HepG2 (cell line): ENCODE results near the gene SNED1. TPM values are rescaled to one million over a fixed set of nuclear protein-coding genes. Genes with fewer than 3 reads are reported as not detected.

Experiments
- ARNTL ChIP-seq: sonication (generic); formaldehyde crosslinking; IDR thresholded peaks from 2 replicates; pipeline ENCODE4 v1.4.0; 2020; ENCODE audit warnings: mild to moderate bottlenecking, missing genetic modification reagents
- ATF7-NPFF ChIP-seq: sonication (generic); formaldehyde crosslinking; IDR thresholded peaks from 2 replicates; pipeline ENCODE4 v1.8.1; 2023; ENCODE audit warnings: mild to moderate bottlenecking, low read depth, missing genetic modification reagents, moderate library complexity
- EEA1 ChIP-seq: sonication (generic); formaldehyde crosslinking; IDR thresholded peaks from 2 replicates; pipeline ENCODE4 v1.5.1; 2020; ENCODE audit warnings: mild to moderate bottlenecking, missing genetic modification reagents, borderline replicate concordance
- FOXM1 ChIP-seq: sonication (generic); formaldehyde crosslinking; IDR thresholded peaks from 2 replicates; pipeline ENCODE4 v1.5.0; 2020; ENCODE audit warnings: missing genetic modification reagents
- FOXO1 ChIP-seq: sonication (generic); formaldehyde crosslinking; IDR thresholded peaks from 2 replicates; pipeline ENCODE4 v1.4.0; 2020; ENCODE audit warnings: missing genetic modification reagents
- JUND ChIP-seq: sonication (generic); formaldehyde crosslinking; IDR thresholded peaks from 2 replicates; pipeline ENCODE4 v1.8.0; 2022; ENCODE audit warnings: mild to moderate bottlenecking, missing genetic modification reagents
- KDM3A ChIP-seq: IDR thresholded peaks from 2 replicates; pipeline ENCODE4 v1.6.1; 2018; ENCODE audit warnings: low read depth, missing compliant biosample characterization
- SAP130 ChIP-seq: IDR thresholded peaks from 2 replicates; pipeline ENCODE4 v1.6.1; 2016; ENCODE audit warnings: low read depth
- SMAD1 ChIP-seq: sonication (generic); formaldehyde crosslinking; IDR thresholded peaks from 2 replicates; pipeline ENCODE4 v1.4.0; 2020; ENCODE audit warnings: missing genetic modification reagents, low read depth, mild to moderate bottlenecking, borderline replicate concordance
- SP2 ChIP-seq: sonication (generic); formaldehyde crosslinking; IDR thresholded peaks from 2 replicates; pipeline ENCODE4 v1.5.1; 2020; ENCODE audit warnings: mild to moderate bottlenecking, missing genetic modification reagents
- YEATS2 ChIP-seq: sonication (generic); formaldehyde crosslinking; IDR thresholded peaks from 2 replicates; pipeline ENCODE4 v1.4.0; 2020; ENCODE audit warnings: missing genetic modification reagents, borderline replicate concordance
- ZFP36 ChIP-seq: fragments of 150-350 bp; IDR thresholded peaks from 2 replicates; pipeline ENCODE4 v1.6.1; 2018; ENCODE audit warnings: borderline replicate concordance, low read length, low read depth; ENCODE audit not compliant: partially characterized antibody
- ZNF205 ChIP-seq: IDR thresholded peaks from 2 replicates; pipeline ENCODE4 v1.6.1; 2018; ENCODE audit warnings: missing biosample characterization, missing genetic modification reagents
- ZNF746 ChIP-seq: sonication (generic); formaldehyde crosslinking; IDR thresholded peaks from 2 replicates; pipeline ENCODE4 v1.8.0; 2022; ENCODE audit warnings: mild to moderate bottlenecking, missing genetic modification reagents
- ZNF784 ChIP-seq: sonication (generic); formaldehyde crosslinking; IDR thresholded peaks from 2 replicates; pipeline ENCODE4 v1.5.1; 2020; ENCODE audit warnings: missing genetic modification reagents, mild to moderate bottlenecking, borderline replicate concordance
- ZZZ3 ChIP-seq: sonication (generic); formaldehyde crosslinking; IDR thresholded peaks from 2 replicates; pipeline ENCODE4 v1.4.0; 2020; ENCODE audit warnings: missing genetic modification reagents, mild to moderate bottlenecking, borderline replicate concordance
- polyA plus RNA-seq, 8 experiments: library from polyadenylated mRNA; depleted of rRNA in 3 of 8; stranded (reverse) in 7 of 8; unstranded in 1 of 8; fragments of >200 nt; fragmentation: Illumina TruSeq in 4 of 8; extraction: Trizol in 4 of 8; gene quantifications; 2 replicates each; pipeline versions ENCODE4 v1.2.1 to v1.2.3, GENCODE V29; 2011 to 2016; ENCODE audit warnings: low read depth in 4 of 8, missing spikeins in 1 of 8, mixed read lengths in 1 of 8; ENCODE audit not compliant: insufficient read depth in 1 of 8
- total RNA-seq, 5 experiments: library from RNA; depleted of rRNA; stranded (reverse); fragments of >200 nt; fragmentation: Illumina TruSeq; extraction: Trizol; gene quantifications; 2 replicates each; pipeline ENCODE4 v1.2.3, GENCODE V29; 2016; ENCODE audit warnings: low read depth in 1 of 5
- TF ChIP-seq, protein P1 (sequence below): sonication (generic); formaldehyde crosslinking; IDR thresholded peaks from 2 replicates; pipeline ENCODE4 v1.4.0; 2020; ENCODE audit warnings: missing genetic modification reagents, borderline replicate concordance
- TF ChIP-seq, protein P2 (sequence below): sonication (generic); formaldehyde crosslinking; IDR thresholded peaks from 2 replicates; pipeline ENCODE4 v1.4.0; 2020; ENCODE audit warnings: missing genetic modification reagents
- TF ChIP-seq, protein P3 (sequence below): sonication (generic); formaldehyde crosslinking; IDR thresholded peaks from 2 replicates; pipeline ENCODE4 v1.4.0; 2020; ENCODE audit warnings: low read depth, mild to moderate bottlenecking, missing genetic modification reagents
- TF ChIP-seq, protein P4 (sequence below): sonication (generic); formaldehyde crosslinking; conservative IDR thresholded peaks from 2 replicates; pipeline ENCODE4 v1.8.0; 2022; ENCODE audit warnings: missing genetic modification reagents
- TF ChIP-seq, protein P5 (sequence below): sonication (generic); formaldehyde crosslinking; IDR thresholded peaks from 2 replicates; pipeline ENCODE4 v1.5.1; 2020; ENCODE audit warnings: missing genetic modification reagents, mild to moderate bottlenecking, borderline replicate concordance

The SNED1 gene
- total and polyA plus RNA-seq, 2 of the 13 experiments (the other 11 are each of a cell fraction or from before 2014, with no cell fraction given) = 0.15 to 0.65 TPM

- TF ChIP-seq, protein P1, sequence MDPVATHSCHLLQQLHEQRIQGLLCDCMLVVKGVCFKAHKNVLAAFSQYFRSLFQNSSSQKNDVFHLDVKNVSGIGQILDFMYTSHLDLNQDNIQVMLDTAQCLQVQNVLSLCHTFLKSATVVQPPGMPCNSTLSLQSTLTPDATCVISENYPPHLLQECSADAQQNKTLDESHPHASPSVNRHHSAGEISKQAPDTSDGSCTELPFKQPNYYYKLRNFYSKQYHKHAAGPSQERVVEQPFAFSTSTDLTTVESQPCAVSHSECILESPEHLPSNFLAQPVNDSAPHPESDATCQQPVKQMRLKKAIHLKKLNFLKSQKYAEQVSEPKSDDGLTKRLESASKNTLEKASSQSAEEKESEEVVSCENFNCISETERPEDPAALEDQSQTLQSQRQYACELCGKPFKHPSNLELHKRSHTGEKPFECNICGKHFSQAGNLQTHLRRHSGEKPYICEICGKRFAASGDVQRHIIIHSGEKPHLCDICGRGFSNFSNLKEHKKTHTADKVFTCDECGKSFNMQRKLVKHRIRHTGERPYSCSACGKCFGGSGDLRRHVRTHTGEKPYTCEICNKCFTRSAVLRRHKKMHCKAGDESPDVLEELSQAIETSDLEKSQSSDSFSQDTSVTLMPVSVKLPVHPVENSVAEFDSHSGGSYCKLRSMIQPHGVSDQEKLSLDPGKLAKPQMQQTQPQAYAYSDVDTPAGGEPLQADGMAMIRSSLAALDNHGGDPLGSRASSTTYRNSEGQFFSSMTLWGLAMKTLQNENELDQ (CRISPR knock-in tag) = no peak
- TF ChIP-seq SAP130 (CRISPR knock-in tag) = peak; percentile 38
- TF ChIP-seq KDM3A = no peak
- TF ChIP-seq, protein P2, sequence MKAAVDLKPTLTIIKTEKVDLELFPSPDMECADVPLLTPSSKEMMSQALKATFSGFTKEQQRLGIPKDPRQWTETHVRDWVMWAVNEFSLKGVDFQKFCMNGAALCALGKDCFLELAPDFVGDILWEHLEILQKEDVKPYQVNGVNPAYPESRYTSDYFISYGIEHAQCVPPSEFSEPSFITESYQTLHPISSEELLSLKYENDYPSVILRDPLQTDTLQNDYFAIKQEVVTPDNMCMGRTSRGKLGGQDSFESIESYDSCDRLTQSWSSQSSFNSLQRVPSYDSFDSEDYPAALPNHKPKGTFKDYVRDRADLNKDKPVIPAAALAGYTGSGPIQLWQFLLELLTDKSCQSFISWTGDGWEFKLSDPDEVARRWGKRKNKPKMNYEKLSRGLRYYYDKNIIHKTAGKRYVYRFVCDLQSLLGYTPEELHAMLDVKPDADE (CRISPR knock-in tag) = no peak
- TF ChIP-seq SMAD1 (CRISPR knock-in tag) = no peak; the same call in 1 of the 2 replicates
- TF ChIP-seq YEATS2 (CRISPR knock-in tag) = no peak
- TF ChIP-seq FOXM1 = no peak
- TF ChIP-seq, protein P3, sequence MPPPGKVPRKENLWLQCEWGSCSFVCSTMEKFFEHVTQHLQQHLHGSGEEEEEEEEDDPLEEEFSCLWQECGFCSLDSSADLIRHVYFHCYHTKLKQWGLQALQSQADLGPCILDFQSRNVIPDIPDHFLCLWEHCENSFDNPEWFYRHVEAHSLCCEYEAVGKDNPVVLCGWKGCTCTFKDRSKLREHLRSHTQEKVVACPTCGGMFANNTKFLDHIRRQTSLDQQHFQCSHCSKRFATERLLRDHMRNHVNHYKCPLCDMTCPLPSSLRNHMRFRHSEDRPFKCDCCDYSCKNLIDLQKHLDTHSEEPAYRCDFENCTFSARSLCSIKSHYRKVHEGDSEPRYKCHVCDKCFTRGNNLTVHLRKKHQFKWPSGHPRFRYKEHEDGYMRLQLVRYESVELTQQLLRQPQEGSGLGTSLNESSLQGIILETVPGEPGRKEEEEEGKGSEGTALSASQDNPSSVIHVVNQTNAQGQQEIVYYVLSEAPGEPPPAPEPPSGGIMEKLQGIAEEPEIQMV = no peak
- no peak for TF ChIP-seq ZFP36
- TF ChIP-seq ZNF746 (CRISPR knock-in tag) = no peak
- TF ChIP-seq SP2 (CRISPR knock-in tag) = no peak
- no peak for TF ChIP-seq ARNTL (CRISPR knock-in tag)
- TF ChIP-seq JUND (CRISPR knock-in tag) = peak; percentile 16; the same call in 1 of the 2 replicates
- TF ChIP-seq ATF7-NPFF = no peak
- no peak for TF ChIP-seq EEA1
- TF ChIP-seq, protein P4, sequence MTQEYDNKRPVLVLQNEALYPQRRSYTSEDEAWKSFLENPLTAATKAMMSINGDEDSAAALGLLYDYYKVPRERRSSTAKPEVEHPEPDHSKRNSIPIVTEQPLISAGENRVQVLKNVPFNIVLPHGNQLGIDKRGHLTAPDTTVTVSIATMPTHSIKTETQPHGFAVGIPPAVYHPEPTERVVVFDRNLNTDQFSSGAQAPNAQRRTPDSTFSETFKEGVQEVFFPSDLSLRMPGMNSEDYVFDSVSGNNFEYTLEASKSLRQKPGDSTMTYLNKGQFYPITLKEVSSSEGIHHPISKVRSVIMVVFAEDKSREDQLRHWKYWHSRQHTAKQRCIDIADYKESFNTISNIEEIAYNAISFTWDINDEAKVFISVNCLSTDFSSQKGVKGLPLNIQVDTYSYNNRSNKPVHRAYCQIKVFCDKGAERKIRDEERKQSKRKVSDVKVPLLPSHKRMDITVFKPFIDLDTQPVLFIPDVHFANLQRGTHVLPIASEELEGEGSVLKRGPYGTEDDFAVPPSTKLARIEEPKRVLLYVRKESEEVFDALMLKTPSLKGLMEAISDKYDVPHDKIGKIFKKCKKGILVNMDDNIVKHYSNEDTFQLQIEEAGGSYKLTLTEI = no peak
- TF ChIP-seq, protein P5, sequence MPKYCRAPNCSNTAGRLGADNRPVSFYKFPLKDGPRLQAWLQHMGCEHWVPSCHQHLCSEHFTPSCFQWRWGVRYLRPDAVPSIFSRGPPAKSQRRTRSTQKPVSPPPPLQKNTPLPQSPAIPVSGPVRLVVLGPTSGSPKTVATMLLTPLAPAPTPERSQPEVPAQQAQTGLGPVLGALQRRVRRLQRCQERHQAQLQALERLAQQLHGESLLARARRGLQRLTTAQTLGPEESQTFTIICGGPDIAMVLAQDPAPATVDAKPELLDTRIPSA (CRISPR knock-in tag) = no peak
- no peak; the same call in 1 of the 2 replicates for TF ChIP-seq ZZZ3 (CRISPR knock-in tag)
- peak; percentile 48; the same call in 1 of the 2 replicates for TF ChIP-seq FOXO1 (CRISPR knock-in tag)
- TF ChIP-seq ZNF784 = no peak; the same call in 1 of the 2 replicates
- TF ChIP-seq ZNF205 = no peak
These were observed 31.3 kb upstream of the SNED1 start (continued) for GRCh38 chr2:240966906-240967680.
